Cerebellar cortex (tissue), 1 donor: ENCODE data around the gene PLPP7.
"Not testable (repeated sequence)": the region's sequence is repeated elsewhere in the genome, so short reads cannot be mapped to it uniquely, and the experiment has no call there.

Source experiments
- DNase-seq: peaks from one replicate; pipeline ENCODE4 v3.0.0-alpha.2; 2015; ENCODE audit warnings: low spot score

The PLPP7 gene

DNA sequence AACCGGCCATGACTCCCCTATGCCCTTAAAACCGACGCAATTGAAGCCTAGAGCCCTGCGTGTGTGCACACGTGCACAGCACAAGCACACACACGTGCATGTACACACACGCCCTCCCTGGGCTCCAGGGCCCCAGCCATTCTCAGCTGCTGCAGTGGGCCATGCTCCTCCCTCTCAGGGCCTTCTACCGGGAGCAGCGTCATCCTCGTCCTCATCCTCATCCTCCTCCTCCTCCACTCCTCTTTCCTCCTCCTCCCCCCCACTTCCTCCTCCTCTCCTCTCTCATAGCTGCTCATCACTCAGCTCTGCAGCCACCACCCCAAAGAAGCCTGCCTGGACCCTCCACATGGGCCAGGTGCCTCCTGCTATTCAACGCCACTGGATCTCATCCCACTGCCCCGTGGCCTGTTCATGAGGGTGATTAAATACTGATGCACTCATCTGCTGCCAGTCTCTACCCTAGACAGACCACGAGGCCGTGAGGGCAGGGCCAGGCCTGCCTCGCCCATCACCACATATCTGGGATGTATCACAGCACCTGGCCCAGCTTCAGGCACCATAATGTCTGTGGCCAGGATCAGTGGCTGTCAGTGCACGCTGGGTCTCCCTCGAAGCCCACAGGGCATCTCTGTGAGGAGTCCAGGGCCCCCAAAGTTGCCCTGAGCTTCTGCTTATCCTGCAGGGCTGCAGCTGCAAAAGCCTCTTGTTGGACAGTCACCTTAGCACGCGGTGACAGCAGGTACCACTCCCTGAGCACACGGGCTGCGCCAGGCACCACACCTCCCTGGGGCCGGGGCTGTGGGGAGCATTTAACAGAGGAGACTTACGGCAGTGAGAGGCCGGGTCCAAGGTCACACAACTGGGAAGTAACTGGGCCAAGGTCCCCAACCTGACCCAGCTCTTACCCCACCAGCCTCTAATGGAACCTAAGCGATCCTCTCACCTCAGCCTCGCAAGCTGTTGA is 23.0 kb upstream of the PLPP7 start:
- no peak for DNase-seq

GRCh38 chr9:131270171-131271015 is 19.1 kb upstream of the PLPP7 start:
- no peak for DNase-seq

DNA sequence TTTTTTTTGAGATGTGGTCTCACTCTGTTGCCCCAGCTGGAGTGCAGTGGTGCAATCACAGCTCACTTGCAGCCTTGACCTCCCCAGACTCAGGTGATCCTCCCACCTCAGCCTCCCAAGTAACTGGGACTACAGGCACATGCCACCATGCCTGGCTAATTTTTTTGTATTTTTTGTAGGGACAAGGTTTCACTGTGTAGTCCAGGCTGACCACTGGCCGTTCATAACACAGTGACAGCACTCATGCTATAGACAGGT is 18.6 kb upstream of the PLPP7 start:
- not testable (repeated sequence) for DNase-seq

GRCh38 chr9:131271506-131271931 is 18.0 kb upstream of the PLPP7 start:
- DNase-seq: no peak

GRCh38 chr9:131272212-131272611 is 17.3 kb upstream of the PLPP7 start:
- no peak for DNase-seq

DNA sequence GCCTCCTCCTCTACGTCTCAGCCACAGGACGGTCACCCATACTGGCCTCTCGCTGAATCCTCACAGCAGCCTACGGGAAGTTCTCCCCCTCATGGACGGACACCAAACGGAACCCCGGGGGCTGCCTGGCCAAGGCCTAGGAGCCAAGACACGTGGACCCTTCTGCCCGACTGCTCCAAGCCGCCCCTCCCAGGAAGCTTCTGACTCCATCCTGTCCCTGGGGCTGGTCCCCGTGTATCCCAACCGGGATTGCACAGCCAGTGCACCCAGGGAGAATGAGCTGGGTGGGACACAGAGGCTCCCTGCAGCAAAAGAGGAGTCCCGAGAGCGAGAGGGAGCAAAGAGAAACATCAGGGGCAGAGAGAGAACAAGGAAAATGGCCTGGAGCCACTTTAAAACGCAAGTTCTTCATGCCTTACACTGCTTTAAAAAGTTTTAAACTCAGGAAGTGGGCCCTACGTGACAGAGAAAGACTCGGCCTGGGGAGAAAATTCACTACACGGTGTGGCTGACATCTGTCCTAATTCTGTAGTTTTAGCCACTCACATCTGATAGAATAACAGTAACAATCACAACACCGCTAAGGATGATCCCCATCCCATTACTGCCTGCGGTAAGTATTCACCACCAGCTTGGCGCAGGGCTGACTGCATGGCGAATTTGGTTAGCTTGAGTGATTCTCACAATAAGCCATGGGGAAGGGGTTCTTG is 16.2 kb upstream of the PLPP7 start:
- DNase-seq: no peak

DNA sequence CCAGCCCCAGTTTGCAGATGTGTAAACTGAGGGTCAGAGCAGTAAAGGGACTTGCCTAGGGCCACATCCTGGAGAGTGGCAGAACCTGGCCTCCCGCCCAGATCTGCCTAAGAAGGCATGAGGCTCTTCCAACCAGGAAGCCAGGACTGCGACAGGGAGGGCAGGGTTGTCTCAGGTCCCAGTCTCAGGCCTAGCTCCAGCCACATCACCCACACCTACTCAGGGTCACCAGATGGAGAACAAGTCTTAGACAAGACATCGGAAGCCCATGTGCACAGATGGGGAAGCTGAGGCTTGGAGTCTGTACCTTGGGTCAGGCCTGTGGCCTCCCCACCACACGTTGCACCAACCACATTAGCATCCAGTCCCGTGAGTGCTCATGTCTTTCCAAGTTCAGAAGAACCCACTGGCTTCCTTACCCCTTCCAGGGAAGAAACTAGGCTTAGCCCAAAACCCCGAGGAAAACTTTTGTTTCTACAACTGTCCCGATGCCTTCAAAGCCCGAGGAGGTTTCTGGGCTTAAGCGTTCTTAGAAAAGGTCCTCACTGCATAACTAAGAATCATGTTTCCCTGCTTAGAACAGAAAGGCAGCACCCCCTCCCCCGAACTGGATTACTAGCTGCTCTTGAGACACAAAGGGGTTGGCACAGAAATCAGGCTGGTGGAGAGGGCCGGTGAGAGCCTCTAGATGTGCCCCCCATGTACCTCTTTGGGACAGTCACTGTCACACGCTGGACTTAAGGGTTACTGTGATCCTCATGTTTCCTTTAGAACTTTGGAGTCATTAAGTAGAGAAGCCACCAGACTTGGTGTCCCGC is 15.5 kb upstream of the PLPP7 start:
- no peak for DNase-seq

- DNase-seq: no peak
These were observed 14.7 kb upstream of the PLPP7 start for GRCh38 chr9:131274674-131275331.

GRCh38 chr9:131275332-131276093 is 14.0 kb upstream of the PLPP7 start:
- peak; percentile 42 for DNase-seq

GRCh38 chr9:131276094-131276888 is 13.2 kb upstream of the PLPP7 start, which contains the start of gene FAM78A:
FAM78A (minus strand) TSS chr9:131276510; CDS start chr9:131276179, 331 bp downstream.
- DNase-seq: no peak

- no peak for DNase-seq
These were observed 12.6 kb upstream of the PLPP7 start for GRCh38 chr9:131276891-131277286.

GRCh38 chr9:131277287-131277909 is 12.1 kb upstream of the PLPP7 start:
- DNase-seq: no peak

- DNase-seq: peak; percentile 88
These were observed 11.4 kb upstream of the PLPP7 start for GRCh38 chr9:131277910-131278701.

- DNase-seq: no peak
These were observed 10.8 kb upstream of the PLPP7 start for GRCh38 chr9:131278702-131279111.

DNA sequence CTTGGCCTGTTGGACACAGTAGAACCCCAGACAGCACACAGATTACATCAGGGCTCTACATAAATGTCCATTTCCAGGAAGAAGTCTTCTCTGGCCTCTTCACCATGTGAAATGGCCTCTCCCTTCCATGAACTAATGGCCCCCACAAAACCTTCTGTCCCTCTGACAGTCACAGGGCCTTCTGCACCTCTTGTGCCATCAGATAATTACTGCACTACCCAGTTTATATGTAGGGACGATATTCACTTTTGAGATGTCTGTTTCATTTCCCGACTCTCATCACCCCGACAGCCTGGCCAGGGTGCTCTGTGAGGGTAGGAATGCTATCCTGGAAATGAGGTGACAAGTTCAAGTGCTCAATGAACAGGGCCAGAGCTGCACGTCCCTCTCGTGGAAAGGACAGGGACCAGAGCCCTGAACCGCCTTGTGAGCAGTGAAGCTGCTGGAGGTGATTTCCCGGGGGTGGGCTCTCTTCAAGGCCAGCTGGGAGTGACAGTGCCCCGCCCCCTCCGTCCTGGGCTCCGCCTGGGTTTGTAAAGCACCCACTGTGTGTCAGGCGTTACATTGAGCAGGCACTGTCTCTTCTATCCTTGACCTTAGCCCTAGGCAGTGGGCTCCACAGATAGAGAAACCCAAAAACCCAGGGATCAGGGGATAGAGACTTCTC is 10.2 kb upstream of the PLPP7 start:
- DNase-seq: no peak

DNA sequence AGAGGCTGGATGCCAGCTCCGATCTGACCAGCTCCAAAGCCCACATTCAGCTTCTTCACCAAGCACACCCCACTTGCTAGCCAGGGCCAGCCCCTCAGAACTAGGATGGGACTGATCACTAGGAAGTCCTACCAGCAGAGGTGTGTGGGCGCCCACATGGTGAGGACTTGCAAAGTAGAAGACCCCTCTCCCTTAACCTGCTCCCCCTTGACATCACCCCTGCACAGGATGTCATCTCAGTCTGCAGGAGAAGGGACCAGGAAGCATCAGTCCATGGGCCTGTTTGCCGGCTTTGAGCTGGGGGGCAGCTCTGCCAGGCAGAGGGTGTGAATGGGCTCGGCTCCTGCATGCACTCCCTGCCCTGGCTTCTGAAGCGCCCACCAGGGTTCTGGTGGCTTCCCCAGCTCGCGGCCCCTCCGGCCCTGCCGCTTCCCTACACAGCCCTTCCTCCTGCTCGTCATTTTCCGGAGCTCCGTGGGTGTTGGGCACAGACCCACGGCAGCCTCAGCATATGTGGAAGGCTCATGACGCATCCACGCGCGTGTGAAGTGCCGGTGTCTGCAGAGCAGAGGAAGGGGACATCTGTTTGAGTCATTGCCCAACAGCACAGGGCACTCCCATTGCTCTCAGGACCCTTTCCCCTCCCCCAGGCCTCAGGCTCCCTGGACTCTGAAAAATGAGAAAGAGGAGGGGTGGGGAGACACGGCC is 9.5 kb upstream of the PLPP7 start:
- DNase-seq: no peak

DNA sequence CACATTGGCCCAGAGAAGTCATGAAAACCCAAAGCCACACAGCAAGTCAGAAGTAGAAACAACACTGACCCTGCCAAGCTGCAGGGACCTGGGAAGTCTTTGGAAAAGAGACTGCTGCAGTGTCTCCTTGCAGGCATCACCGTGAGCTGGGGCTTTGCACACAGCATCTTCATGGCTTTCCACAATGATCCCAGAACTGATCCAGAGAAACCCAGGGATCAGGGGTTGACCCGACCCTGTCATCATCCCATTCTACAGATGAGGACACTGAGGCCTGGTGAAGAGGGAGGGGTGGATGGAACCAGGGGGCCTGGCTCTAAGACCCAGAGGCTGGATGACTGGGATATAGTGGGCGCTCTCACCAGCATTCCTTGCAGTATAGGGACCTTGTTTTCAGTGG is 8.9 kb upstream of the PLPP7 start:
- DNase-seq: no peak
